HG03565 (cell line): ENCODE results near the gene INTS11.
"Not testable (repeated sequence)": the region's sequence is repeated elsewhere in the genome, so short reads cannot be mapped to it uniquely, and the experiment has no call there.

ENCODE experiments used
- ATAC-seq: cut with Tn5 transposase; IDR thresholded peaks from one replicate; pipeline ENCODE4 v1.9.1; 2021; ENCODE audit warnings: mild to moderate bottlenecking, moderate library complexity; ENCODE audit not compliant: unreplicated experiment

INTS11 gene

GRCh38 chr1:1331068-1331965 lies 6.9 kb upstream of the INTS11 start, which contains the start of gene TAS1R3:
TAS1R3 (plus strand) TSS chr1:1331280; CDS start chr1:1331346, 66 bp downstream.
- ATAC-seq = no peak

GRCh38 chr1:1330366-1331067 lies 6.1 kb upstream of the INTS11 start:
- no peak for ATAC-seq

- ATAC-seq = no peak
Measured at GRCh38 chr1:1329304-1330210, 5.1 kb upstream of the INTS11 start.

DNA sequence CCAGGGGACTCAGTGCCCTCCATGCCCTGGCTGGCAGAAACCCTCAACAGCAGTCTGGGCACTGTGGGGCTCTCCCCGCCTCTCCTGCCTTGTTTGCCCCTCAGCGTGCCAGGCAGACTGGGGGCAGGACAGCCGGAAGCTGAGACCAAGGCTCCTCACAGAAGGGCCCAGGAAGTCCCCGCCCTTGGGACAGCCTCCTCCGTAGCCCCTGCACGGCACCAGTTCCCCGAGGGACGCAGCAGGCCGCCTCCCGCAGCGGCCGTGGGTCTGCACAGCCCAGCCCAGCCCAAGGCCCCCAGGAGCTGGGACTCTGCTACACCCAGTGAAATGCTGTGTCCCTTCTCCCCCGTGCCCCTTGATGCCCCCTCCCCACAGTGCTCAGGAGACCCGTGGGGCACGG lies 3.8 kb upstream of the INTS11 start:
- ATAC-seq = no peak

DNA sequence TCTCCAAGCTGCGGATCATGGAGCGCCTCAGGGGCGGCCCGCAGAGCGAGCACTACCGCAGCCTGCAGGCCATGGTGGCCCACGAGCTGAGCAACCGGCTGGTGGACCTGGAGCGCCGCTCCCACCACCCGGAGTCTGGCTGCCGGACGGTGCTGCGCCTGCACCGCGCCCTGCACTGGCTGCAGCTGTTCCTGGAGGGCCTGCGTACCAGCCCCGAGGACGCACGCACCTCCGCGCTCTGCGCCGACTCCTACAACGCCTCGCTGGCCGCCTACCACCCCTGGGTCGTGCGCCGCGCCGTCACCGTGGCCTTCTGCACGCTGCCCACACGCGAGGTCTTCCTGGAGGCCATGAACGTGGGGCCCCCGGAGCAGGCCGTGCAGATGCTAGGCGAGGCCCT lies 2.8 kb upstream of the INTS11 start:
- ATAC-seq = no peak

- no peak for ATAC-seq
Measured at GRCh38 chr1:1326075-1326605, 1.7 kb upstream of the INTS11 start.

- ATAC-seq = no peak
Measured at GRCh38 chr1:1325288-1326074, 1.0 kb upstream of the INTS11 start.

DNA sequence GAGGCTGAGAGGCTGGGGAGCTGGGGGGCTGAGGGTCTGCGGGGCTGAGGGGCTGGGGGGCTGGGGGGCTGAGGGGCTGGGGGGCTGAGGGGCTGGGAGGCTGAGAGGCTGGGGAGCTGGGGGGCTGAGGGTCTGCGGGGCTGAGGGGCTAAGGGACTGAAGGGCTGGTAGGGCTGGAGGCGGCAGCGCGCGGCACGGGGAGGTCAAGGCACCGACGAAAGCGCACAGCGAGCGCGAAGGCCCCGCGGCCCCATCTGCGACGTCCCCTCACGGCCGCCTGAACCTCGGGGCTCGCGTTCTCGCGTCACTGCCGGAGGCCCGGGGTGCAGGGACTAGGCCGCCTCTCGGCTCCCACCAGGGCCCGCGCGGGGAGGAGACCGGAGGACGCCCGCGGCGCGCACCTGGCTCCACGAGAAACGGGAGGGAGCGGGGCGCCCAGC lies 356 bp downstream of the INTS11 start:
- ATAC-seq = peak; percentile 27

DNA sequence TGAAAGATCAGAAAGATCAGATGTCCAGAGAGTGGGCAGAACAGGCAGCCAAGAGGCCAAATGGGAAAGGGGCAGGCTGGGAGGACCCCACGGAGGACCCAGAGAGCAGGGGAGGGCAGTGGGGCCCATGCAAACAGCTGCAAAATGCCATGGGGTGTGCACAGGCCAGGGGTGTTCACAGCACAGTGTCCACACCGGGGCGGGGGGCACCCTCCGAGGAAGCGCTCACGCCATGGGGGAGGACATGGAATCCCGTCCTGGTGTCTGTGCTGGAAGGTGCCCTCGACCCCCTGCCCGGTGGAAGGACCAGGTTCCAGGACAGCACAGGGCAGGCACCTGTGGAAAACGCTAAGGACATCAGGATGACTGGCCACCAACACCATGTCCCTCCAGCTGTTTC lies 1.5 kb downstream of the INTS11 start:
- ATAC-seq = no peak

GRCh38 chr1:1322418-1322817 lies 2.0 kb downstream of the INTS11 start:
- no peak for ATAC-seq

DNA sequence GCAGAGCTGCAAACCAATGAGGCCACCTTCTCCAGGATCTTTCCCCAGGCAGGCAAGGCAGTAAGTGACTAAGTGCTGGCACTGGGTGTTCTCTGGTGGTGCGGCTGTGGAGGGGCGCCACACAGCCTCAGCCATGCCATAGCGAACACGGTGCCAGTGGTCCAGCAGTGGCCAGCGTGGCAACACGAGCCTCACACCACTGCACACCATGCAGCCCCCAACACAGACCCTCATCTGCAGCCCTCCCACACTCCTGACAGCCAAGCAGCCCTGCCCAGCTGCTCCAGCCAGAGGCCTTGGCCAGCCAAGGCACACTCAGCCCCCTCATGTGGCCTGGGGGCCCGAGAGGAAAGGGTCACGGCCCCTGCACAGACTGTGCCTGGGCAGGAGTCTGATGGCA lies 3.0 kb downstream of the INTS11 start:
- ATAC-seq = no peak

GRCh38 chr1:1320666-1321448 lies 3.6 kb downstream of the INTS11 start:
- no peak for ATAC-seq

- no peak for ATAC-seq
Measured at GRCh38 chr1:1319646-1319941, 4.9 kb downstream of the INTS11 start.

GRCh38 chr1:1318777-1319645 lies 5.4 kb downstream of the INTS11 start:
- ATAC-seq = no peak

- no peak for ATAC-seq
Measured at GRCh38 chr1:1318131-1318652, 6.3 kb downstream of the INTS11 start.

DNA sequence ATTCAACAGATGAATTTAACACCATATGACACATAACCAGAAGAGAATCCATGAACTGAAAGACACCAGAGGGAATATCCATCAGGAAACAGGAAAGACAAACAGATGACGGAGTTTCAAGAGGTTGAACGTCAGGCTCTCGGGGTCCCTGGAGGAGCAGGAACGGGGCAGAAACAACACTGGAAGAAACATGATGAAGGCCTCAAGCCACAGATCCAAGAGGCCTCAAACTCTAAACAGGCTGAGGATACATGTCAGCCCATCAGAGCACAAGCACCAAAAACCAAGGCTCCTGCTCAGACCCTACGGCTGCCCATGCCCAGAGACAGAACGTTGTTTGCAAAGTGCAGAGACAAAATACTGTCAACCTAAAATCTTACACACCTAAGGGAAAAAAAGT lies 7.0 kb downstream of the INTS11 start:
- no peak for ATAC-seq

GRCh38 chr1:1316199-1316598 lies 8.3 kb downstream of the INTS11 start:
- not testable (repeated sequence) for ATAC-seq

- ATAC-seq = no peak
Measured at GRCh38 chr1:1315435-1315954, 9.0 kb downstream of the INTS11 start.
